GM08714 (cell line): ENCODE results near the gene RGS19.
A peak's percentile ranks its signal among the peaks of the same experiment; 100 is the strongest.

ENCODE experiments used
- H3K4me3 ChIP-seq: fragments of 200-500 bp; sonication (Bioruptor generic); 2 replicates; pipeline ENCODE4 v1.5.1; 2014; ENCODE audit warnings: mild to moderate bottlenecking, low read length, inconsistent platforms
- ZNF274 ChIP-seq: IDR thresholded peaks from 2 replicates; pipeline ENCODE4 v1.6.1; 2012; ENCODE audit warnings: mild to moderate bottlenecking, low read depth, low read length

Gene RGS19

DNA sequence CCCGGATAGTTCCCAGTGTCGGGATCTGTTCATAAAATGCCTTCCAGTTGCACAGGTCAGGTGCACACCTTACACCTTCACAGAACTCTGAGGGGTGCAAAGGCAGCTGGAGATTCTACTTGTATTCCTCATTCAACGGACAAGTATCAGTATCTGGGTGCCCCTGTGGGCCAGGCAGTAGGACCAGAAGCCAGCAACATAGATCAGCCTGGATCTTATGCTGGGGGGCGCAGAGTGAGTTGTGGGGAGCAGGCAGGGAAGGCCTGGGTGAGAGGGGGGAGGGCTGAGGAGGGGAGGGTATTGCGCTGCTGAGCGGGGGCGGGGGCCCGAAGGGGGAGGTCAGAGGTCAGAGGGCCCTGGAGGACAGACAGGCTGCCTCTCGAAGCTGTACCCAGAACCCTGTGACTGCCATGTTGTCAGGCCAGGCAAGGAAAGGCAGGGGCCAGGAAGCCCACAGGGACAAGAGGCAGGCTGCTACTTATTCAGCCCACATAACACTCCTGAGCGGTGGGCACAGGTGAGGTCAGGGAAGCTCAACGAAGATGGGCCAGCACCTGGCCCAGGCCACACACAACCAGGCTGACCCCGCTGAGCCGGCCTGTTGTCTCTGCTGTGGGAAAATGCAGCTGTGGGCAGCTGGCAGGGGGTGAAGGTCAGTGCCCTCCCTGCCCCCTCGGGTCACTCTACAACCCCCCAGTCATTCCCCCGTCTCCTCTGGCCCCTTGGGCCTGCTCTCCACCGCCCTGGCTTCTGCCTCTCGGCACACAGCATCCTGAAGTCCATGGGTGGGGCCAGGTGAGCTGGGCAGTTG is 1.7 kb upstream of the RGS19 start:
- no peak for TF ChIP-seq ZNF274
- no peak overlapping the region; the same call in 1 of the 2 replicates for H3K4me3 ChIP-seq

DNA sequence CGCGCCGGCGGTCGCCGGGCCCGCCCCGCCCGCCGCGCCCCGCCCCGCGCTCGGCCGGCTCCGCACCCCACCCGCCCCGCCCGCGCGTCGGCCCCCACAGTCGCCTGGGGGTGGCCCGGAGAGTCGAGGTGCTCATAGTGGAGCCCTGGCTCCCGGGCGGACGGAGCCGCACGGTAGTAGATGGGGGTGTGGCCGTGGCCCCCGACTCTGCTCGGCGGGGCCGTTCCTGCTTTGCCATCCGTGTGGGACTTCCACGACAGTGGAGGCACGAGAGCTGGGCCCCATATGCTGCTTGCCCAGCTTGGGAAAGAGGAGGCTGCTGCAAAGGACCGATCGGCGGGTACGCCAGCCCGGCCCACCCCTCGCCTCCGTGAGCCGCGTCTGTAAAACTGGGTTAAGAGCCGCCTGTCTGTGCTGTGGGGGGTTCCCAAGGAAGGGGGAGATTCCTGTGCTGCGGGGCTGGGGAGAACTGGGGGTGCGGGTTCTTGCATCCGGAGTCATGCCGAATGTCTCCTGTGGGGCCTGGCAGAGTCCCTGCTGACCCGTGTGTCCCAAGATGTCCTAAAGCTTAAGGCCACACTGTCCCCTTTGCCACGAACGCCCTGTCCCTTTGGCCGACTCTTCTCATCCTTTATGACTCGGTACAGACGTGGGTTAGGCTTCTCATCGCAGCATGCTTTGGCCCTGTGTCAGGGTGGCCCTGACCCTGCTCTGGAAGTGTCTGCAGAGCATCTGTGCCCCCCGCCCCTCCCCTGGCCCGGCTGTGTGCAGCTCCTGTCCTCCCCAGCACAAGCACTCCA is 895 bp upstream of the RGS19 start, which contains the start of gene OPRL1:
OPRL1 (plus strand) TSS at position 70 of the 800 bp plus-strand sequence. CDS start 12,639 bp downstream, outside the sequence.
- TF ChIP-seq ZNF274 = no peak

DNA sequence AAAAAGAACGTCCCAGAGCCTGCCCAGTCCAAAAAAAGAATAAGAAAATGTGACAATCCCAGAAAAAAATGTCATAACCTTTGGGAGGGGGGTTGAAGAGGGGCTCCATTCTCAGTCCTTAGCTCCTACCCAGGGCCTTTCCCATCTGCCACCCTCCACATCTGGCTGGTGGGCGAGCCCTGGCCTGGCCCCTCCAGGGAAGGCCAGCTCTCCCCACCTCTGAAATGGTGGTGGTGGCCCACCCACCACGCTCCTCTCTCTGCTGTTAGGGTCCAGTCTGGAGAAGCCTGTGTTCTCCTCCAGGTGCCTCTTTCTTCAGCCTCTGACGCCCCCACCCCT is 415 bp downstream of the RGS19 start:
- TF ChIP-seq ZNF274 = no peak
- peak overlapping the region; percentile 92 for H3K4me3 ChIP-seq

More for the DNA sequence above, 895 bp upstream of the RGS19 start, which contains the start of gene OPRL1:
- H3K4me3 ChIP-seq = peak within 1 kb of the TSS; percentile 92

DNA sequence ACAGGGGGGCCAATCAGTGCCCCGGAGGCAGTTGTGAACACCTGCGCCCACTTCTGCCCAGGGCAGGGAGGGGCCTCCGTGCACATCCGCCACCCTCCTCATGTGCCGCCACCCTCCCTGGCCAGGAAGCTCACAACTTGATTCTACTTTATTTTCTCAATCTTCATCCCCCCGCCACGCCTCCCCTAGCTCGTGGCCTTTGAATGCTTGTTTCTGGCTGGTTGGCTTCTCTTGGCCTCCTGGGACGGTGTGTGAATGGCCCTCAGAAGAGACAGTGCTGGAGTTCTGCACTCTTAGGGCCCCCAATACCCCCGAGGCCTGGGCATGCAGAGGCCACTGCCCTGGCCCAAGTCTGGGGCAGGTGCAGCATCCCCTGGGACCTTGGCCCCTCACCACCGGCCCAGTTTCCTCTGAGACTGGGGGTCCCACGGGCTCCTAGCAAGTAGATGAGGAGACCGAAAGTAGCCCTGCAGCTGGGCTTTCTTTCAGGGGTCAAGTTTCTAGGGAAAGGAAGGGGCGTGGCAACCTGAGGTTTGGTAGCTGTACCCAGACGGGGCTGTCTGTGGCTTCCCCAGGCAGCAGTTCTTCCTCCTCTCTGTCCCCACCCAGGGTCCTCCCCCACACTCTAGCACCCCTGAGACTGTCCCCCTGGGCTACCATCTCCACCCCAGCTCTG is 1.3 kb downstream of the RGS19 start:
- peak overlapping the region; percentile 92; the same call in 1 of the 2 replicates for H3K4me3 ChIP-seq
- no peak for TF ChIP-seq ZNF274

DNA sequence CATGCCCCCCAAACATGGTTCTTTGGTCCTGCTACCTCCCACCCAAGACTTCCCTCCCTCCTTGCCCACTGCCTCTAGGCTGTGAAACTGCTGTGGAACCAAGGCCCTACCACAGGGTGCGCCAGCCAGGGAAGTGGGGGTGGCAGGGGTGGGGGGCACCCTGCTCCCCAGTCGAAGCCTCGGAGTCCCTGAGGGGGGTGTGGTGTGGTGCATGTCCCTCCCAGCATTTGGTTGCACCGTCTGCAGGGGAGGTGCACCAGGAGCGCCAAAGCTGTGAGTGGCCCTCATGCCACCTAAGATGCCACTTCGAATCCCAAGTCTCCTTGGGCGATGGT is 1.8 kb downstream of the RGS19 start:
- no peak for TF ChIP-seq ZNF274
- H3K4me3 ChIP-seq = peak overlapping the region; percentile 92; the same call in 1 of the 2 replicates

DNA sequence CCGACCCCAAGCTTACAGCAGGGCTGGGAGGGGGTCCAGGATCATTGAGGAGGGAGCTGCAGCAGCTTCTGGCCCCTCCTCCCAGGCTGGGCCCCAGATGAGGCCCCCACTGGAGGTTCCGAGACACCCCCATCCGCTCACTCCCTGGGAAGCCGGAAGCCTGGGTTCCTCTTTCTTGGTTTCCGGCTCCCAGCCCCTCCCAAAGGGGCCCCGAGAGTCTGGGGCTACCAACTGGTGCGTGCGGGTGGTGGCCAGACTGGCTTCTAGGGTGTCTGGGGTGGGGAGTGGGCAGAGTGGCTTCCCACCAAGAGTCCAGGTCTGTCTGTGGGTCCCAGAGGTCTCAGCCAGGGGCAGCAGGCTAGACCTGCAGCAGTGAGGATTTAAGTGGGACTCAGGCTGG is 2.2 kb downstream of the RGS19 start:
- TF ChIP-seq ZNF274 = no peak
- H3K4me3 ChIP-seq = peak overlapping the region; percentile 92; the same call in 1 of the 2 replicates

DNA sequence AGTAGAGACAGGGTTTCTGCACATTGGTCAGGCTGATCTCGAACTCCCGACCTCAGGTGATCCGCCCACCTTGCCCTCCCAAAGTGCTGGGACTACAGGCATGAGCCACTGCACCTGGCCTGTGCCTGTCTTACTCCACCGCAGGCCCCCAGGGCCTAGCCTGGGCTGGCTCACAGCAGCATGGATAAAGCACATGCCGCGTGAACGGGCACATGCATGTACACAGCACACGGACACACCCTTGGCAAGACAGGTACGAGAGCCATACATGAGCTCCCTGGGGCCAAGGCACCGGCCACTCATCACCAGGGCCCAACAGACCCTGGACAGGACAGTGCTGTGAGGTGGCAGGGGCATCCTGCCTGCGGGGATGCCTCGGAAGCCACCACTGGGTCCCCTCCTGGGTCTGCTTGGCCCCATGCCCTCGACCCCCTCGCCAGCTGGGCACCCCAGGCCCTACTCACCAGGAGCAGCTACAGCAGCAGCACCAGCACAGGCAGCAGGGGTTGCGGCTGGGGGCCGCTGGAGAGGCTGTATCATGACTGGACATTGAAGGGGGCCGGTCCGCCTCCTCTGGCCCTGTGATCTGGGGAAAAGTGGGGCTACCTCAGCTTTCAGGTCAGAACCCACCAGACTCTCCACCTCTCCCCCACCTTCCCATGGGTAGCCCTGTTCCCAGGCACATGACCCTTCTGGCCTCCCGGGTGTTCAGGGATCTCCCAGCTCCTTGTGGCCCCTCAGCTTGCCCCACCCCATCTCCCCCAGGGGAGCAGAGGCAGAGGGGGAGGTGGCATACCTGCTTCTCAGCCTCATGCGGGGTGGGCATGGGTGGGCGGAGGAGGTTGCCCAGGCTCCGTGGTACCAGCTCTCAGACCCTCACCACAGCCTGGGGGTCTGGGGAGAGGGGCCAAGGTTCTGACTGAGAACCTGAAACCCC is 3.0 kb downstream of the RGS19 start:
- peak overlapping the region; percentile 92; the same call in 1 of the 2 replicates for H3K4me3 ChIP-seq
- no peak for TF ChIP-seq ZNF274

DNA sequence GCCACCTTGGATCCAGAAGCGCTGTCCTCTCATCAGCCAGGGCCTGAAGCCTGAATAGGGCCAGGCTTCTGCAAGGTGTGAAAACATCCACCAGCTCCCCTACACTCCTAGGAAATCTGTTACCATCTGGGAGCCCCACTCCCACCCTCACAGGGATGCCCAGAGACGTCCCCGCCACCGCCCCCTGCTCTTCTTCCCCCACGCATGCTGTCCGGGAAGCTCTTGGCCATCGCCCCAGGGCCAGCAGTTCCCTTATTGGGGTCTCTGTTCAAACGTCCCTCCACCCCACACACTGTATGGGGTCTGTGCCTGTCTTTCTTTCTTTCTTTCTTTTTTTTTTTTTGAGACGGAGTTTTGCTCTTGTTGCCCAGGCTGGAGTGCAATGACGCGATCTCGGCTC is 3.8 kb downstream of the RGS19 start:
- TF ChIP-seq ZNF274 = no peak
- no peak overlapping the region for H3K4me3 ChIP-seq

DNA sequence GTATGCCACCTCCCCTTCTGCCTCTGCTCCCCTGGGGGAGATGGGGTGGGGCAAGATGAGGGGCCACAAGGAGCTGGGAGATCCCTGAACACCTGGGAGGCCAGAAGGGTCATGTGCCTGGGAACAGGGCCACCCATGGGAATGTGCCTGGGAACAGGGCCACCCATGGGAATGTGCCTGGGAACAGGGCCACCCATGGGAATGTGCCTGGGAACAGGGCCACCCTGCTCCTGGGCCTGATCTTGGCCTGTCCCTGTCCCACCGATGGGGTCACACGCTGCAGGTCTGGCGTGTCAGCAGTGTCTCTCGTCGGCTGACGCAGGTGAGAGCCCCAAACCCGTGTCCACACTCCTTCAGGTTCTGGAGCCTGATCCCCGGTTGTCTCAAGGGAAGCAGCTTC is 4.4 kb downstream of the RGS19 start:
- TF ChIP-seq ZNF274 = no peak
- H3K4me3 ChIP-seq = no peak overlapping the region

DNA sequence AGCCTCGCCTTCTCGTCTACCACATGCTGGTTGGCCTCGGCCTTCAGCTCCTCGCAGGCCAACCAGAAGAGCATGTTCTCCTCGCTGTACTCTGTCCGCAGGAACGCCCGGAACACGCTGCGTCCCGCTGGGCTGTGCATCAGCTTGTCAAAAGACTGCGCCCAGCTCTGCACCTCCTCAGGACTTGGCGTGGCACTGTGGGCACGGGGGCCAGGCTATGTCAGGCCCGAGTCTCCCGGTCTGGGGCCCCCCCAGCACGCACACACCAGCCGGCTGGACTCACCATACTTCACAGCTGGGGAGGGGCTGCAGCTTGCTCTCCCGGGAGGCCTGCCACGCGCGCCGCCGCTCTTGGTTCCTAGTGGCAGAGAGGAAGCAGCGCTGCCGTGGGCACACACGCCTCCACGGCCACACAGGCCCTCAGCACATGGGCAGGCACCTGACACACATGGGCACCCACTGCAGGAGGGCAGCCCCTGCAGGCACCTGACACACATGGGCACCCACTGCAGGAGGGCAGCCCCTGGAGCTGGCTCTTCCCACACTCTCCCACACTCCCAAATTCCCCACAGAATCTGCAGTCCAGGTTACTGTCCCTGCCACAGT is 5.0 kb downstream of the RGS19 start:
- H3K4me3 ChIP-seq = no peak overlapping the region
- no peak for TF ChIP-seq ZNF274

DNA sequence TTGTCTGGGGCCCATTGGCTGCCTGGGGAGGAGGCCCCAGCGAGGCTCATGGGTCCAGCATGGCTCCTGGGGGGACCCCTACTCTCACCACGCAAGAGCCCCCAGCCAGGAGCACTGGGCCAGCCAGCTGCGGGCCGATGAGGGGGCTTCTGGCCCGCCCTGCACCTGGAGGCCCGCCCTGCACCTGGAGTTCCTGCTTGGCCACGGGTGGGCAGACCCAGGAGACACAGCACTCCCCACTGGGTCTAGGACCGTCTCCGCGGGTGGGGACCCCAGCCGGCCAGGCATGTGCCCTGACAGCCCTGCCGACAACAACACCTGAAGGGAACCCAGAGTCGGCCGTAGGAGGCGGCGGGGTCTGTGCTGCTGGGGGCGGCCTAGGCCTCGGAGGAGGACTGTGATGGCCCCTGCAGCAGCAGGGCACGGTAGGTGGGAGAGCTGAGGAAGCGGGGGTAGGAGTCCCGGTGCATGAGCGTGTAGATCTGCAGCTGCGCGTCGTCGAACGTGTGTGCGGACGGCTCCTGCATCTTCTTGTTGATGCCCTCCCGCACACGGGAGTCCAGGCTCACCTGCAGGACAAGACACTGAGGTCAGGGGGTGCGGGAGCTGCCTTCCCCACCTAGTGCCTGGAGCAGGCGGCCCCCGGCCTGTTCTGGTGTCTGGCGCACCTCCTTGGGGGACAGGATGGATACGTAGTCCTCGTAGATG is 5.7 kb downstream of the RGS19 start:
- no peak overlapping the region for H3K4me3 ChIP-seq
- no peak for TF ChIP-seq ZNF274

DNA sequence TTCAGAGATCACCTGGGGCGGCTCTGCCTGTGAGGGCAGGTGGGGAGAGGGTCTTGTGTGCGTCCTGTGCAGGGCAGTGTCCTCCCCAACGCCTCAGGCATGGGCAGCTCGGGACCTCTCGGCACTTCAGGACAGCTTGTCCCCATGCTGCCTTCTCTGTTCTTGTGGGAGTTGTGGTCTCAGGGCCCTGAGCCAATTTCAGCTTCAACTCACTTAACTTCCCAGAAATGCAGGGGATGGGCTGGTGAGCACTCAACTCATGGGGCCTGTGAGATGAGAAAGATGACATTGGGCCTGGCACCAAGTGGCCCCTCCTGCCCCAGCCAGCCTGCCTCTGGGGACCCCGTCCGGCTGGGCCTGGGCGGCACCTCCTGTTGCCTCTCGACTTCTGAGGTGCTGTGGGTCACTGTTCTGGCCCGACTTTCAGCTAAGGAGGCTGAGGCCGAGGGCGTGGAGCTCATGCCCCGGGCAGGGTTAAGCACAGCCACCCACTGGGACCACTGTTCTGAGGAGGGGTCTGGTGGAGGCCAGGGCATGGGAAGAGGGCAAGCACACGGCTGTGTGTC is 6.7 kb downstream of the RGS19 start:
- no peak overlapping the region for H3K4me3 ChIP-seq
- no peak for TF ChIP-seq ZNF274
